ENCODE measurements around the gene HAUS5.

Gene HAUS5, protein sequence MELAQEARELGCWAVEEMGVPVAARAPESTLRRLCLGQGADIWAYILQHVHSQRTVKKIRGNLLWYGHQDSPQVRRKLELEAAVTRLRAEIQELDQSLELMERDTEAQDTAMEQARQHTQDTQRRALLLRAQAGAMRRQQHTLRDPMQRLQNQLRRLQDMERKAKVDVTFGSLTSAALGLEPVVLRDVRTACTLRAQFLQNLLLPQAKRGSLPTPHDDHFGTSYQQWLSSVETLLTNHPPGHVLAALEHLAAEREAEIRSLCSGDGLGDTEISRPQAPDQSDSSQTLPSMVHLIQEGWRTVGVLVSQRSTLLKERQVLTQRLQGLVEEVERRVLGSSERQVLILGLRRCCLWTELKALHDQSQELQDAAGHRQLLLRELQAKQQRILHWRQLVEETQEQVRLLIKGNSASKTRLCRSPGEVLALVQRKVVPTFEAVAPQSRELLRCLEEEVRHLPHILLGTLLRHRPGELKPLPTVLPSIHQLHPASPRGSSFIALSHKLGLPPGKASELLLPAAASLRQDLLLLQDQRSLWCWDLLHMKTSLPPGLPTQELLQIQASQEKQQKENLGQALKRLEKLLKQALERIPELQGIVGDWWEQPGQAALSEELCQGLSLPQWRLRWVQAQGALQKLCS

DNA sequence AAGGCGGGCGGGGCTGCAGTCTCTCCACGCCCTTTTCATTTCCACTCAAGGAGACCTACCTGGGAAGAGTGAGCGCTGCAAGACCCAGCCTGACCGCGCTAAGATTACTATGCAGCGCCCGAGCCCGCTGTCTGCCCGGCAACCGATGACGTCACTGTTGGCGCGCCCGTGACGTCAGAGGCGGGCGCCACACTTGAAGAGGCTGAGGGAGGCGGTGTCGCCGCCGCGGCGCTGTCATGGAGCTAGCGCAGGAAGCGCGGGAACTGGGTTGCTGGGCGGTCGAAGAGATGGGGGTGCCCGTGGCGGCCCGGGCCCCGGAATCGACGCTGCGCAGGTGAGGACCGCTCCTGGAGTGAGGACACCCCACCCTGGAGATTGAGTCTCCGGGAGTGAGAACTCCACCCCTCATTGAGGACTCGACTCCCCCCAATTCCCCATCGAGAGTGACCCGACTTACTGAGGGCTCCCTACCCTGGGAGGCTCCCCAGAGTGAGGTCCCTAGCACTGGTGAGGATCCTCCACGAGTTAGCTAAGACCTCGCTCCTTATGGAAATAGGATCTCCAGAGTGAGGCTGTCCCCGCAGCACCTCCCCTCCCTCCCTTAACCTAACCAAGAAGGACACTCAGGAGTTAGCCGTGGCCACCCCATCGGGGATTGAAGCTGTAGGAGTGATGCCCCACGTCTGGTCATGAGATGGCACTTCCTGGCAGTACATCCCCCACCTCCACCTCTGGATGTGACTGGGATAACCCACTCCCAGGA is at the start of gene HAUS5:
Gene HAUS5 (plus strand): TSS at position 177 of the 763 bp plus-strand sequence. CDS start 60 bp downstream, at position 237.
- DNase-seq (peak; percentile 96), ATAC-seq (peak; percentile 96)
- Mint-ChIP-seq H3K36me3 (ENCODE audit: low read depth) (peaks cover 7% of the 10 kb centered on the region), H3K4me1 (peaks cover 30% of the 10 kb centered on the region), H3K9me3 (peaks cover 7% of the 10 kb centered on the region), H3K27me3 (no peaks in the 10 kb centered on the region), H3K27ac (peak within 1 kb of the TSS; percentile 85), H3K4me3 (peak within 1 kb of the TSS; percentile 84)

DNA sequence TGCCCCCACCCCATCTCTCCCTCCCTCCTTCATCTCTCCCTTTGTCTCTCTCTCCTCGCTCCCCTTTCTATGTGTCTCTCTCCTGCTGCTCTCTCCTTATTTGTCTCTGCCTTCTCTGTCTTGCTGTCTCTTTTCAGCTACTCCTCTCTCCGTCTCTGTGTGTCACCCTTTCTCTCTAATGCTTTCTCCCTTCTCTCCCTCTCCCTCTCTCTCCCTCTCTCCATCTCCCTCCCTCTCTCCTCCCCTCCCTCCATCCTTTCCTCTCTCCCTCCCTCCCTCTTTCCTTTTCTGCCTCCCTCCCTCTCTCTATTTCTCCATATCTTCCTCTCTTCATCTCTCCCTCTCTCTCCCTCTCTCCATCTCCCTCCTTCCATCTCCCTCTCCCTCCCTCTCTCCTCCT is 49.8 kb upstream of the HAUS5 start:
- ATAC-seq, result no peak
- H3K36me3 Mint-ChIP-seq (ENCODE audit: low read depth), result no peaks in the 10 kb centered on the region
- H3K9me3 Mint-ChIP-seq, result no peaks in the 10 kb centered on the region

DNA sequence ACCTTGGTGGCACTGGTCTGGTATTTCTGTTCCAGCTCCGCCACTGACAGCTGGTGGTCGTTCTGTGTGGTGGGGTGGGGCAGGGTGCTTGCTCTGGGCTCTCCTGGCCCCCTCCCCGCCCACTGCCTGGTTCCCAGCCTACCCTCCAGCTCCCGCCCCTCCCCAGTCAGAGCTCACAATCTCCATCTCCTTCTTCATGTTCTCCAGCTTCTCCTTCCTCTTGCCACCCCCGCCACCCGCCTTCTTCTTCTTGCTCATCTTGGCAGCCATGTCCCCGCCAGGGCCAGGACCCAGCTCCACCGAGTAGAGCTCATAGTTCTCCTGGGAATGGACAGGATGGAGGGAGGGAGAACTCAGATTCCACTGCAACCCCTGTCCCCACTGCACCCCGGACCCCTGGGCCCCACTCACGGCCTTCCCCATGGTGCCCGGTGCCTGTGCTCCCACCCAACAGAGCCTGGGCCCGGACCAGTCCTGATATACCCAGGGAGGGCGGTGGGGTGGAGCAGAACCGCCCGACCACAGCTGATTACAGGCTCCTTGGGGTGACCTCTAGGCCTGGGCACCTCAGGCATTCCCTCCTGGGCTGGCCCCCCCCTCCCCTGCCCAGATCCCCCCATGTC is 49.2 kb upstream of the HAUS5 start, which contains the start of gene ATP4A:
Gene ATP4A (minus strand): TSS at position 452 of the 623 bp plus-strand sequence. CDS start 29 bp downstream, at position 423.
- H3K27ac Mint-ChIP-seq, result no peak within 1 kb of the TSS
- H3K9me3 Mint-ChIP-seq, result no peaks in the 10 kb centered on the region
- H3K4me1 Mint-ChIP-seq, result peaks cover 3% of the 10 kb centered on the region
- H3K4me3 Mint-ChIP-seq, result no peak within 1 kb of the TSS
- H3K27me3 Mint-ChIP-seq, result peaks cover 44% of the 10 kb centered on the region
- H3K36me3 Mint-ChIP-seq (ENCODE audit: low read depth), result no peaks in the 10 kb centered on the region
- ATAC-seq (no peak), DNase-seq (no peak)

More for the DNA sequence above, 49.8 kb upstream of the HAUS5 start:
- Mint-ChIP-seq H3K4me1 (peaks cover 5% of the 10 kb centered on the region), H3K4me3 (no peak overlapping the region), H3K27me3 (peaks cover 45% of the 10 kb centered on the region), H3K27ac (no peak overlapping the region)
- no peak for DNase-seq

DNA sequence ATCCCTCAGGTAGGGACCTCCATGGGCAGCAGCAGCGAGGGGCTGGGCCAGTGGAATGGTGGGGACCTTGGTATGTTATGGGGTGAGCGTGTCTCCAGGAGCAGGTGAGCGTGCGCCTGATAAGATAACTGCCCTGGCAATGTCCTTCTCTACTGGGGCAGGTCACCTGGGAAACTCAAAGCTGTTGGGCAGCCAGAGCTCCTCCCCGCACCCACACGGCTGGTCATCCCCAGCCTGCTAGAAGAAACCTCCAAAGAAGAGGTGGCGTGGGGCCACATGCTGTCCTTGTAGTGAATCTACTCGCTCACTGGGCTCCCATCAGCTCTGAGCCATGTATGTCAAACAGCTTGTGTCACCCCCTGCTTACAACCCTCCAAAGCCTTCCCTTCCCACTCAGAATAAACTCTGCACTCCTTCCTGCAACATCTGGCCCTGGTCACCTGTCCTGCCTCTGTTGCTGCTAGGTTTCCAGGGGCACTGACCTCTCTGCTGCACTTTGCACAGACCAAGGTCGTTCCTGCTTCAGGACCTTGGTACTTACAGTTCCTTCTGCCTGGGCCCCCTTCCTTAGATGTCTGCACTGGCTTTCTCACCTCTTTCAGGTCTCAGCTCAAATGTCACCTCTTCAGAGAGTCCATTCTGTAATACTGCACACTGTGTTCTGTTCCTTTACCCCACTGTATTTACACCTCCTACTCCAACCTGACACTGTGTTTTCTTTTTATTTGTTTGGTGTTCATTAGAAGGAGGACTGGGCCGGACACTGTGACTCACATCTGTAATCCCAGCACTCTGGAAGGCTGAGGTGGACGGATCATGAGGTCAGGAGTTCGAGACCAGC is 47.3 kb upstream of the HAUS5 start:
- H3K9me3 Mint-ChIP-seq, result no peaks in the 10 kb centered on the region
- H3K4me1 Mint-ChIP-seq, result no peaks in the 10 kb centered on the region
- no peak for DNase-seq
- H3K4me3 Mint-ChIP-seq, result no peak overlapping the region
- H3K36me3 Mint-ChIP-seq (ENCODE audit: low read depth), result no peaks in the 10 kb centered on the region
- peaks cover 33% of the 10 kb centered on the region for H3K27me3 Mint-ChIP-seq
- no peak overlapping the region for H3K27ac Mint-ChIP-seq
- ATAC-seq, result no peak

DNA sequence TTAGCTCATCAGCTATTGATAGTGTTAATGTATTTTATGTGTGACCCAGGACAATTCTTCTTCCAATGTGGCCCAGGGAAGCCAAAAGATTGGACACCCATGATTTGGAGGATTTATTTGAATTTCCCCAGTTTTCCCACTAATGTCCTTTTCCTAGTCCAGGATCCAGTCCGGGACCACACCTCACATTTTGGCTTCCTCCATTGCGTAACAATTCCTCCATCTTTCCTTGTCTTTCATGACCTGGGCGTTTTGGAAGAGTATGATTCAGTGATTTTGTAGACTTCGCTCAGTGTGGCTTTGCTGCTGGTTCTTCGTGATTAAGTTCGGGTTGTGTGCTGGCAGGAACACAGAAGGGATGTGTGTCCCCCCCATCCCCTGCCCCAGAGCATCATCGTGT is 45.8 kb upstream of the HAUS5 start:
- Mint-ChIP-seq H3K4me3 (no peak overlapping the region), H3K27me3 (peaks cover 29% of the 10 kb centered on the region), H3K36me3 (ENCODE audit: low read depth) (no peaks in the 10 kb centered on the region), H3K27ac (no peak overlapping the region), H3K9me3 (no peaks in the 10 kb centered on the region), H3K4me1 (no peaks in the 10 kb centered on the region)
- DNase-seq (no peak), ATAC-seq (no peak)

DNA sequence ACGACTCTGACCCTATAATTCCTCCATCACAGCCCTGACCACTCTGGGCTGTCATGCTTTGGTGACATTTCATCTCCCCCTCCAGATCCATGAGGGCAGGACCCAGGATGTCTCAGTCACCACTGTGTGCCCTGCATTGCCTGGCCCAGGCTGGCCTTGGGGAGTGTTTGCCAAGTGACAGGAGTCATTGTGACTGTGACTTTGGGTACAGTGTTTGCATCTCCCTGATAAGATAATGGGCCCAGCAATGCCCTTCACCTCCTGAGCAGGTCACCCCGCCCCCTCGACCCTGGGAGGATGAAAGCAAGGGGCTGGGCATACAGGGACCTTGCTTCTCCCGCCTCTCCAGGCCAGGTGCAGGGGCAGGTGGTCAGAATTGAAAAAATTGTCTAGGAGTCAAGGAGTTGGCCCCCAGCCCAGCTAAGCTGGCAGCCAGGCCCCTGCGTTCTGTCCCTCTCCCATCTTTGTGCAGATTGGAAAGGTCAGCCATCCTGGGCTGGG is 43.2 kb upstream of the HAUS5 start:
- no peaks in the 10 kb centered on the region for H3K9me3 Mint-ChIP-seq
- no peak for ATAC-seq
- H3K4me1 Mint-ChIP-seq, result no peaks in the 10 kb centered on the region
- H3K4me3 Mint-ChIP-seq, result no peak overlapping the region
- no peaks in the 10 kb centered on the region for H3K36me3 Mint-ChIP-seq (ENCODE audit: low read depth)
- H3K27ac Mint-ChIP-seq, result no peak overlapping the region
- no peak for DNase-seq
- H3K27me3 Mint-ChIP-seq, result peaks cover 21% of the 10 kb centered on the region

DNA sequence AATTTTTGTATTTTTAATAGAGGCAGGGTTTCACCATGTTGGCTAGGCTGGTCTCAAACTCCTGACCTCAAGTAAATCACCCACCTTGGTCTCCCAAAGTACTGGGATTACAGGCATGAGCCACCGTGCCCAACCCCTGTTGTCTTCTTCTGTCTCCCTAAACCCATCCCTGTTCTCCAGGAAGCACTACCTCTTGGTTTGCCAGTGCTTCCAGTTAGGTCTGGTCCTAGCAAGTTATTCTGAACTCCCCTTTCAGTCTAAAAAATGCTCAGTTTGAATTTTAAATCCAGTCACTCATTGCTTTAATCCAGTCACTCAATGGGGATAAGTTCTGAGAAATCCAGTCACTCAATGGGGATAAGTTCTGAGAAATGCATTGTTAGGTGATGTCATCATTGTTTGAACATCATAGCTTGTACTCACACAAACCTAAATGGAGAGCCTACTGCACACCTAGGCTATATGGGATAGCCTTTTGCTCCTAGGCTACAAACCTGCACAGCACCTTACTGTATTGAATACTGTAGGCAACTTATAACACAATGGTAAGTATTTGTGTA is 41.0 kb upstream of the HAUS5 start:
- no peaks in the 10 kb centered on the region for H3K36me3 Mint-ChIP-seq (ENCODE audit: low read depth)
- ATAC-seq (no peak), DNase-seq (no peak)
- peaks cover 22% of the 10 kb centered on the region for H3K27me3 Mint-ChIP-seq
- H3K9me3 Mint-ChIP-seq, result peaks cover 14% of the 10 kb centered on the region
- H3K4me1 Mint-ChIP-seq, result no peaks in the 10 kb centered on the region
- H3K4me3 Mint-ChIP-seq, result no peak overlapping the region
- no peak overlapping the region for H3K27ac Mint-ChIP-seq

DNA sequence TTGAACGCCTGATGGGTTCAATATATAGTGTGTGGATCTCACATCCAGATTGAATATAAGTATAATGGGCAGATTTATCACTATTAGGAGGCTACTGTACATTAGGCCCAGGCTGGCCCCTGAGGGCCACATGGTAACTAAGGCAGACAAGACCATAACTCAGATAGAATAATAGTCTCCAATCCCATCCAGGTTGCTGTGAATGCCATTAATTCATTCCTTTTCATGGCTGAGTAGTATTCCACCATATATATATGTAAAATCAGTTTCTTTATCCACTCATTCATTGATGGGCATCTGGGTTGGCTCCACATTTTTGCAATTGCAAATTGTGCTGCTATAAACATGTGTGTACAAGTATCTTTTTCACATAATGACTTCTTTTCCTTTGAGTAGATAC is 34.6 kb upstream of the HAUS5 start:
- no peak for ATAC-seq
- H3K4me3 Mint-ChIP-seq, result no peak overlapping the region

DNA sequence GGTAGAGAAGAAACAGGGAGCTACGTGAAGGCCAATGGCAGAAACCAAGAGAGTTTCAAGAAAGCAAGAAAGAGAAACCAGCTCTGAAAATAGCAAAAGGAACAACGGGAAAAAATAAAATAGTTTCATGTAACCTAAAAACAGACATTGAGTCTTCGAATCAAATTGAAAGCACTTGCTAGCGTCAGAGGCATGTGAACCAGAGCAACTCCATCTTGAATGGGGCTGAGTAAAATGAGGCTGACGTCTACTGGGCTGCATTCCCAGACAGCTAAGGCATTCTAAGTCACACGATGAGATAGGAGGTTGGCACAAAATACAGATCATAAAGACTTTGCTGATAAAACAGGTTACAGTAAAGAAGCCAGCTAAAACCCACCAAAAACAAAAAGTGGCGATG is 33.8 kb upstream of the HAUS5 start:
- H3K27me3 Mint-ChIP-seq, result peaks cover 16% of the 10 kb centered on the region
- peaks cover 23% of the 10 kb centered on the region for H3K9me3 Mint-ChIP-seq
- peaks cover 5% of the 10 kb centered on the region for H3K36me3 Mint-ChIP-seq (ENCODE audit: low read depth)
- no peaks in the 10 kb centered on the region for H3K4me1 Mint-ChIP-seq
- no peak overlapping the region for H3K27ac Mint-ChIP-seq
- no peak overlapping the region for H3K4me3 Mint-ChIP-seq
- DNase-seq (no peak), ATAC-seq (no peak)

More for the DNA sequence above, 34.6 kb upstream of the HAUS5 start:
- Mint-ChIP-seq H3K36me3 (ENCODE audit: low read depth) (peaks cover 5% of the 10 kb centered on the region), H3K9me3 (peaks cover 23% of the 10 kb centered on the region), H3K27me3 (peaks cover 12% of the 10 kb centered on the region), H3K4me1 (no peaks in the 10 kb centered on the region), H3K27ac (no peak overlapping the region)
- no peak for DNase-seq

DNA sequence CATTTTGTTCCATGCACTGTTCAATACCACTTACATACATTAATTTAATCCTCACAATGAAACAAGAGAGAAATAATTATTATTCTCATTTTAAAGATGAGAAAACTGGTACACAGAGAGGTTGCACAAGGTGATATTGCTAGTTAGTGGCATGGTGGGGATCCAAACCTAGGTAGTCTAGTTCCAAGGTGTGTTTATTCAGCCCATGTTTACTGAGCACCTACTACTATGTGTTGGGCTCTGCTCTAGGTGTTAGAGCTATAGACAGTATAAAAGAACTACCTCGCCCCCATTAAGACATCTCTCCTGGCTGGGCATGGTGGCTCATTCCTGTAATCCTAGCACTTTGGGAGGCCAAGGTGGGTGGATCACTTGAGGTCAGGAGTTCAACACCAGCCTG is 29.8 kb upstream of the HAUS5 start:
- Mint-ChIP-seq H3K27ac (no peak overlapping the region), H3K27me3 (peaks cover 28% of the 10 kb centered on the region), H3K36me3 (ENCODE audit: low read depth) (no peaks in the 10 kb centered on the region), H3K9me3 (peaks cover 2% of the 10 kb centered on the region), H3K4me1 (no peaks in the 10 kb centered on the region), H3K4me3 (no peak overlapping the region)
- no peak for DNase-seq
- ATAC-seq, result no peak

DNA sequence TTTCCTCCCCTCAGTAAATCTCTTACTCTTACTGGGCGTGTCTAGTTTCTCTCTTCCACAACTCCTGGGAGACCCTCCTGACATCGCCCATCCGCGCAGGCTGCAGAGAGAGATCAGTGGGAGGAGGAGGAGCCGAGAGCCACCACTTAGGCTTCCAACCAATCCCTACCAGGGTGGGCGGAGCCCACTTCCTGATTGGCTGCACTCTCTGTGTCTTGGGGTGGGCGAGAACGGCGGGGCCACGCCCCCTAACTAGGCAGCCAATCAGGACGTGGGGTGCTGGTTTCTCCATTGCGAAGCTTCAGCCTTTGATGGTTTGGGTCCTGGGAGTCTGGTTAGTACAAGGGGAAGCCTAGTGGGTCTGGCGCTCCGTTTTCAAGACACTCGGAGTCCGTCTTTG is 26.7 kb upstream of the HAUS5 start, which contains the start of gene PMIS2:
Gene PMIS2 (plus strand): TSS at position 326 of the 400 bp plus-strand sequence. CDS start 87 bp downstream, outside the sequence.
- Mint-ChIP-seq H3K9me3 (no peaks in the 10 kb centered on the region), H3K27ac (no peak within 1 kb of the TSS), H3K4me3 (no peak within 1 kb of the TSS), H3K27me3 (peaks cover 28% of the 10 kb centered on the region), H3K4me1 (no peaks in the 10 kb centered on the region), H3K36me3 (ENCODE audit: low read depth) (no peaks in the 10 kb centered on the region)
- DNase-seq (peak; percentile 28), ATAC-seq (no peak)

DNA sequence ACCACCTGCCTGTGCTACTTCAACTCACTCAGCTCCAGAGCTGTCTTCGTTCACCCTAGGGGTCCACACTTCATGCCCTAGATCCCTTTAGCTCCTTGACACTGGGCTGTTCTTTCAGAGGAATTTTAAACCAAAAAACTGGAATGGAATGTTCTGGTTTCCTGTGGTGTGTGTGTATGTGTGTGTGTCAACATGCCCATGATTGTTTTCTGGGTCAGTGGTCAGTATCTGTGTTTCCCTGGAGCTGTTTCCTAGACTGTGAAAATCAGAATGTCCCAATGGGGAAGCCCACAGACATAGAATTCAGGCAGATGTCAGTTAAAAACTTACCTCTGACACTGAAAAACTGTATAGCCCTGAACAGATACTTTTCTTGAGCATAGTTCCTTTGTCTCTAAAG is 25.2 kb upstream of the HAUS5 start:
- Mint-ChIP-seq H3K27ac (no peak overlapping the region), H3K27me3 (peaks cover 28% of the 10 kb centered on the region), H3K4me3 (no peak overlapping the region), H3K36me3 (ENCODE audit: low read depth) (no peaks in the 10 kb centered on the region), H3K4me1 (no peaks in the 10 kb centered on the region), H3K9me3 (no peaks in the 10 kb centered on the region)
- DNase-seq (no peak), ATAC-seq (no peak)

DNA sequence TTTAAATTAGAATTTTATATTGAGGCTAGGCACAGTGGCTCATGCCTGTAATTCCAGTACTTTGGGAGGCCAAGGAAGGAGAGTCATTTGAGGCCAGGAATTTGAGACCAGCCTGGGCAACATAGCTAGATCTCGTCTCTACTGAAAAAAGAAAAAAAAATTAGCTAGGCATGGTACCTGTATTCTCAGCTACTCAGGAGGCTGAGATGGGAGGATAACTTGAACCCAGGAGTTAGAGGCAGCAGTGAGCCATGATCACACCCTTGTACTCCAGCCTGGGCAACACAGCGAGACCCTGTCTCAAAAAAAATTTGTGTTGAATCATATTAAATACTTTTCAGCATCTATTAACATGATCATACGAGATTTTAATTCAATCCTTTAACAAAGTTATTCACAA is 21.7 kb upstream of the HAUS5 start:
- no peaks in the 10 kb centered on the region for H3K9me3 Mint-ChIP-seq

More for the DNA sequence above, 21.7 kb upstream of the HAUS5 start:
- Mint-ChIP-seq H3K4me1 (no peaks in the 10 kb centered on the region), H3K36me3 (ENCODE audit: low read depth) (no peaks in the 10 kb centered on the region), H3K27me3 (peaks cover 11% of the 10 kb centered on the region), H3K4me3 (no peak overlapping the region), H3K27ac (no peak overlapping the region)
- DNase-seq, result no peak
- no peak for ATAC-seq

Measured in activated naive CD8-positive, alpha-beta T cell treated with anti-CD3 and anti-CD28 coated beads, Interleukin-2, amount 50 U/mL, for 24 hours (primary cell).